ENCODE measurements around the gene BLVRA. TPM values are rescaled to one million over a fixed set of nuclear protein-coding genes. Genes with fewer than 3 reads are reported as not detected.
A peak's percentile ranks its signal among the peaks of the same experiment; 100 is the strongest.

Gene BLVRA
- total and polyA plus RNA-seq, 10 of the 15 experiments (the other 5 are each of a cell fraction or from before 2014, with no cell fraction given) = 63.3 to 198 (median 102) TPM

GRCh38 chr7:43735403-43735801 lies 23.1 kb upstream of the BLVRA start:
- no peak for DNase-seq (ENCODE audit: low read depth, low spot score)
- 18% methylated on average over 1 of the region's 1 CpG for WGBS (ENCODE audit: insufficient coverage, insufficient replicate concordance, low lambda C conversion rate, missing lambda C conversion rate)
- Histone ChIP-seq H2AFZ (ENCODE audit: control insufficient read depth, low read depth, low read length) (no peak overlapping the region; the same call in 1 of the 2 replicates), H3K79me2 (ENCODE audit: control insufficient read depth, insufficient read depth, low read length) (peaks cover 1% of the 10 kb centered on the region), H4K20me1 (ENCODE audit: control insufficient read depth, insufficient read depth) (no peaks in the 10 kb centered on the region), H3K4me3 (no peak overlapping the region), H3K9me3 (replicated peaks; ENCODE audit: control insufficient read depth, insufficient read depth, low read length) (no peaks in the 10 kb centered on the region; the same call in 1 of the 3 replicates), H3K27me3 (replicated peaks in 1 of 2; ENCODE audit: control insufficient read depth in 2 of 2, insufficient read depth in 2 of 2, low read length in 1 of 2) (no peaks in the 10 kb centered on the region), H3K27ac (ENCODE audit: control insufficient read depth, insufficient read depth) (peak overlapping the region; percentile 58), H3K9ac (ENCODE audit: control insufficient read depth, insufficient read depth, low read length) (no peak overlapping the region), H3K4me1 (ENCODE audit: control insufficient read depth, insufficient read depth, low read length) (peaks cover 31% of the 10 kb centered on the region), H3K4me2 (ENCODE audit: control insufficient read depth, insufficient read depth) (no peak overlapping the region), H3K36me3 (ENCODE audit: control insufficient read depth in 2 of 2, insufficient read depth in 2 of 2, low read length in 1 of 2) (no peaks in the 10 kb centered on the region)
- BruUV-seq (replicated peaks) = no TSS peak
- FAIRE-seq = no peak
- peak; percentile 57 for ATAC-seq
- ChIA-PET CTCF (interaction anchor here (0.6 to 5.5 kb wide), 12 partner anchors 13 to 659 kb away, joined by 3 to 30 read pairs (median 4); partner anchors contain the start of gene STK17A), POLR2A (interaction anchor here (0.6 to 2.9 kb wide), 13 partner anchors 11 to 150 kb away, joined by 3 to 14 read pairs (median 5); no protein-coding TSS in a partner anchor), SMC1A (ENCODE audit: uncharacterized antibody, unreplicated experiment) (interaction anchor here (0.9 to 10.6 kb wide), 15 partner anchors 12 to 147 kb away, joined by 3 to 93 read pairs (median 9); partner anchors contain the start of gene BLVRA), RAD21 (ENCODE audit: unreplicated experiment) (interaction anchor here (0.9 to 5.2 kb wide), 14 partner anchors 12 to 153 kb away, joined by 3 to 40 read pairs (median 10); partner anchors contain the start of genes BLVRA and STK17A)
- intact Hi-C loops (cut with micrococcal nuclease; ENCODE audit: unreplicated experiment) (no loop called here), in situ Hi-C loops (cut with MboI) (no loop called here)
- TF ChIP-seq RAD51 (IDR thresholded peaks at IDR 0.05) = no peak
- TF ChIP-seq SIN3A (IDR thresholded peaks at IDR 0.05; ENCODE audit: low read depth, low read length) = no peak
- TF ChIP-seq POLR2AphosphoS5 (IDR thresholded peaks at IDR 0.05; ENCODE audit: low read length) = no peak
- TF ChIP-seq CUX1 (IDR thresholded peaks at IDR 0.05; ENCODE audit: insufficient replicate concordance, low read depth, low read length) = peak; percentile 45
- no peak for TF ChIP-seq CREB1 (IDR thresholded peaks at IDR 0.05; ENCODE audit: low read depth)

All from GM12878 (cell line).